Stimulated activated CD4-positive, alpha-beta T cell treated with anti-CD3 and anti-CD28 coated beads, Interleukin-1b, Interleukin-23, amount 100 ng/mL, for 1 hour (primary cell): ENCODE data around the gene HS3ST5.
"Not testable (repeated sequence)": the region's sequence is repeated elsewhere in the genome, so short reads cannot be mapped to it uniquely, and the experiment has no call there.

Experiments used
- DNase-seq, 2 donors: peaks; one replicate each; pipeline ENCODE4 v3.0.0-alpha.2; 2020; ENCODE audit warnings: low read depth in 2 of 2

HS3ST5 gene

GRCh38 chr6:114276783-114277182 lies 66.0 kb downstream of the HS3ST5 start:
- DNase-seq: no peak

GRCh38 chr6:114274836-114275235 lies 68.0 kb downstream of the HS3ST5 start:
- DNase-seq: no peak

GRCh38 chr6:114272582-114272981 lies 70.2 kb downstream of the HS3ST5 start:
- no peak for DNase-seq

- DNase-seq: no peak
Measured at GRCh38 chr6:114271405-114271804, 71.4 kb downstream of the HS3ST5 start.

- DNase-seq: no peak
Measured at GRCh38 chr6:114267897-114268296, 74.9 kb downstream of the HS3ST5 start.

GRCh38 chr6:114260810-114261209 lies 82.0 kb downstream of the HS3ST5 start:
- DNase-seq: no peak

GRCh38 chr6:114258376-114258775 lies 84.4 kb downstream of the HS3ST5 start:
- no peak for DNase-seq

GRCh38 chr6:114253431-114253830 lies 89.4 kb downstream of the HS3ST5 start:
- no peak for DNase-seq

GRCh38 chr6:114249522-114249921 lies 93.3 kb downstream of the HS3ST5 start:
- DNase-seq: no peak

GRCh38 chr6:114247101-114247500 lies 95.7 kb downstream of the HS3ST5 start:
- no peak for DNase-seq

- no peak for DNase-seq
Measured at GRCh38 chr6:114240796-114241195, 102.0 kb downstream of the HS3ST5 start.

- no peak for DNase-seq
Measured at GRCh38 chr6:114228675-114229074, 114.1 kb downstream of the HS3ST5 start.

GRCh38 chr6:114227944-114228468 lies 114.8 kb downstream of the HS3ST5 start:
- no peak for DNase-seq

GRCh38 chr6:114220241-114220640 lies 122.6 kb downstream of the HS3ST5 start:
- DNase-seq: no peak

GRCh38 chr6:114218437-114219340 lies 124.1 kb downstream of the HS3ST5 start:
- no peak for DNase-seq

GRCh38 chr6:114217996-114218395 lies 124.8 kb downstream of the HS3ST5 start:
- DNase-seq: not testable (repeated sequence)

GRCh38 chr6:114216789-114217467 lies 125.9 kb downstream of the HS3ST5 start:
- DNase-seq: no peak

- no peak for DNase-seq
Measured at GRCh38 chr6:114210467-114210866, 132.4 kb downstream of the HS3ST5 start.

GRCh38 chr6:114203460-114203859 lies 139.4 kb downstream of the HS3ST5 start:
- DNase-seq: no peak

- no peak for DNase-seq
Measured at GRCh38 chr6:114202389-114202788, 140.4 kb downstream of the HS3ST5 start.

GRCh38 chr6:114200891-114201290 lies 141.9 kb downstream of the HS3ST5 start:
- no peak for DNase-seq

GRCh38 chr6:114195631-114196403 lies 147.0 kb downstream of the HS3ST5 start:
- no peak for DNase-seq
